ENCODE measurements around the gene SLIT2.

DNA sequence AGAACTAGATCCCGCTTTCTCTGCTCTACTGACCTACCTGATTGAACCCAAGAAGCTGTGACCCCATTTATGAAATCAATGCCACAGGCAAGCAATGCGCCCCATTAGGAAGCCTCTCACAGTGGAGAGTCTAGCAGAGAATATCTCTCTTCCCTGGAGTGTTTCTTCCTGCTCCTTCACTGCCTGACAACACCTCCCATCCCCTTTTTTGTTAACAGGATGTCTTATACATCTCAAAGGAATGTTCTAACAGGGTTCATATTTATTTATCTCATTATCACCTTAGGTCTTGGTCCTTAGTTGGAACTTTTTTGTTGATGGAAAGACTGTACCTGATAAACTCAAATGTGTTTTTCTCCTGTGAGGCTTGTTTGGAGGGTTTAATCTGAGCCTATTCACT is 35.5 kb downstream of the SLIT2 start:
- TF ChIP-seq POLR2A (IDR thresholded peaks at IDR 0.05; ENCODE audit: extremely low read depth, insufficient read length), result no peak
- TF ChIP-seq, protein P1, sequence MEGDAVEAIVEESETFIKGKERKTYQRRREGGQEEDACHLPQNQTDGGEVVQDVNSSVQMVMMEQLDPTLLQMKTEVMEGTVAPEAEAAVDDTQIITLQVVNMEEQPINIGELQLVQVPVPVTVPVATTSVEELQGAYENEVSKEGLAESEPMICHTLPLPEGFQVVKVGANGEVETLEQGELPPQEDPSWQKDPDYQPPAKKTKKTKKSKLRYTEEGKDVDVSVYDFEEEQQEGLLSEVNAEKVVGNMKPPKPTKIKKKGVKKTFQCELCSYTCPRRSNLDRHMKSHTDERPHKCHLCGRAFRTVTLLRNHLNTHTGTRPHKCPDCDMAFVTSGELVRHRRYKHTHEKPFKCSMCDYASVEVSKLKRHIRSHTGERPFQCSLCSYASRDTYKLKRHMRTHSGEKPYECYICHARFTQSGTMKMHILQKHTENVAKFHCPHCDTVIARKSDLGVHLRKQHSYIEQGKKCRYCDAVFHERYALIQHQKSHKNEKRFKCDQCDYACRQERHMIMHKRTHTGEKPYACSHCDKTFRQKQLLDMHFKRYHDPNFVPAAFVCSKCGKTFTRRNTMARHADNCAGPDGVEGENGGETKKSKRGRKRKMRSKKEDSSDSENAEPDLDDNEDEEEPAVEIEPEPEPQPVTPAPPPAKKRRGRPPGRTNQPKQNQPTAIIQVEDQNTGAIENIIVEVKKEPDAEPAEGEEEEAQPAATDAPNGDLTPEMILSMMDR (IDR thresholded peaks at IDR 0.05; ENCODE audit: low read depth, low read length), result no peak
- TF ChIP-seq, protein P2, sequence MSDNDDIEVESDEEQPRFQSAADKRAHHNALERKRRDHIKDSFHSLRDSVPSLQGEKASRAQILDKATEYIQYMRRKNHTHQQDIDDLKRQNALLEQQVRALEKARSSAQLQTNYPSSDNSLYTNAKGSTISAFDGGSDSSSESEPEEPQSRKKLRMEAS (IDR thresholded peaks at IDR 0.05; ENCODE audit: low read depth, low read length), result no peak
- TF ChIP-seq MYC (IDR thresholded peaks at IDR 0.05; ENCODE audit: low read depth, low read length), result no peak
